Heart left ventricle (tissue), 16 donors: ENCODE data around the gene SEC23IP. TPM values are rescaled to one million over a fixed set of nuclear protein-coding genes. Genes with fewer than 3 reads are reported as not detected.
A peak's percentile ranks its signal among the peaks of the same experiment; 100 is the strongest.

ENCODE experiments used
- ATAC-seq, 4 donors: fragments of 200-7000 bp; cut with Tn5 transposase; one replicate each; pipeline ENCODE4 v1.9.1; 2020 to 2022; ENCODE audit warnings: moderate library complexity in 4 of 4, mild to moderate bottlenecking in 3 of 4, moderate number of reproducible peaks in 1 of 4
- DNase-seq, 5 donors: peaks; one replicate each; pipeline ENCODE4 v3.0.0-alpha.2; 2020
- H3K27ac ChIP-seq, 12 donors: fragments of 200-600 bp; sonication (generic) in 4 of 12; one replicate each; pipeline versions ENCODE4 v1.5.0 to v1.8.0; 2016 to 2022; ENCODE audit warnings: mild to moderate bottlenecking in 2 of 12
- H3K27me3 ChIP-seq, 9 donors: fragments of 200-600 bp; sonication (generic) in 2 of 9; one replicate each; pipeline versions ENCODE4 v1.5.1 to v1.8.0; 2016 to 2022; ENCODE audit warnings: mild to moderate bottlenecking in 3 of 9
- H3K36me3 ChIP-seq, 9 donors: fragments of 200-600 bp; sonication (generic) in 2 of 9; one replicate each; pipeline versions ENCODE4 v1.5.0 to v1.8.0; 2018 to 2022; ENCODE audit warnings: mild to moderate bottlenecking in 2 of 9
- H3K4me1 ChIP-seq, 12 donors: fragments of 200-600 bp; sonication (generic) in 4 of 12; one replicate each; pipeline versions ENCODE4 v1.5.0 to v1.8.0; 2016 to 2022; ENCODE audit warnings: mild to moderate bottlenecking in 3 of 12
- H3K4me3 ChIP-seq, 12 donors: fragments of 200-600 bp; sonication (generic) in 4 of 12; one replicate each; pipeline versions ENCODE4 v1.5.0 to v1.8.0; 2017 to 2022; ENCODE audit warnings: mild to moderate bottlenecking in 9 of 12, moderate library complexity in 4 of 12
- H3K9me3 ChIP-seq, 12 donors: fragments of 200-600 bp; sonication (generic) in 4 of 12; one replicate each; pipeline versions ENCODE4 v1.5.0 to v1.8.0; 2016 to 2022; ENCODE audit warnings: mild to moderate bottlenecking in 1 of 12
- CTCF ChIP-seq, 12 donors: fragments of 200-600 bp; sonication (generic) in 4 of 12; IDR thresholded peaks; one replicate each; pipeline versions ENCODE4 v1.5.0 to v1.8.0; 2018 to 2022; ENCODE audit warnings: antibody characterized with exemption in 12 of 12, mild to moderate bottlenecking in 5 of 12
- POLR2A ChIP-seq, 2 donors: fragments of 450-650 bp; IDR thresholded peaks; one replicate each; pipeline ENCODE4 v1.6.1; 2017; ENCODE audit warnings: antibody characterized with exemption in 2 of 2, mild to moderate bottlenecking in 2 of 2, moderate library complexity in 2 of 2
- WGBS, 4 donors: extraction: QIAGEN DNeasy Blood & Tissue Kit in 2 of 4; methylation state at CpG; one replicate each; pipeline versions ENCODE4 v1.1.5 to v1.1.7; 2013 to 2018; 5-methylcytosine and 5-hydroxymethylcytosine counted together
- intact Hi-C, 10 donors: fragments of 100-400 bp; cut with DNase I; formaldehyde crosslinking; loops; one replicate each; pipeline versions ENCODE4 v1.11.1 to v1.14.2; 2022
- polyA plus RNA-seq, 2 donors: library from polyadenylated mRNA; stranded (reverse); fragments of 200-250 nt; gene quantifications; one replicate each; pipeline ENCODE4 v1.2.3, GENCODE V29; 2013
- total RNA-seq, 9 donors: library from RNA; depleted of rRNA in 2 of 9; stranded (reverse); fragments of >200 nt in 2 of 9; fragmentation: NEBNext Ultra II Directional in 3 of 9; extraction: Animal tissue kit (Norgen Biotek cat#: 25700) in 3 of 9; gene quantifications; one replicate each; pipeline versions ENCODE4 v1.1.0 to v1.2.4, GENCODE V29; 2016 to 2023
- donor health status: ischemic (EF 13 %, LVEDD 7.1; RV severe dilation, severe dysfunction).
- donor health status: healthy with polysubstance abuse.
- donor health status: DM: no; HTN: yes; CAD: no.
- donor health status: DM: no; HTN: no; CAD: no.
- donor health status: ischemic (EF 25% LVEDD 6.9; RV normal size, moderate dysfunction).
- donor health status: ischemic (EF 25% LVEDD 5.7; RV mildly dilated, moderate dysfunction).
- donor health status: healthy.
- donor health status: DM: yes; HTN: yes; CAD: no.
- donor health status: ischemic (EF 35%, LVEDD 5.7; RV mildly dilated, moderate dysfunction).
- donor health status: nonischemic (EF 11% LVEDD 7.7; RV severe dilation, severe dysfunction).
- donor health status: DM: yes; HTN: yes; CAD: no.
- donor health status: PGD.
- donor health status: ischemic (EF 29% LVEDD 5.4; RV normal size, mild dysfunction).
- donor health status: nonischemic (EF 23%, LVEDD 6.1; RV moderate dilation, normal function).

SEC23IP gene
- total and polyA plus RNA-seq, 11 donors: 4.3 to 42.0 (median 26.2) TPM

GRCh38 chr10:119933179-119933578, 40.6 kb downstream of the SEC23IP start:
- intact Hi-C loops: no loop called here
- DNase-seq: no peak
- H3K4me3 ChIP-seq: no peak overlapping the region
- no peak overlapping the region for H3K27ac ChIP-seq
- peaks cover 0 to 97% (median 82%) of the 10 kb centered on the region in 9 donors for H3K36me3 ChIP-seq
- H3K27me3 ChIP-seq: no peaks in the 10 kb centered on the region
- H3K4me1 ChIP-seq: peaks cover 0 to 10% (median 0%) of the 10 kb centered on the region in 12 donors
- 61 to 66% (median 65%) methylated on average over 3 of the region's 3 CpGs for WGBS, 4 donors
- no peak for TF ChIP-seq POLR2A (IDR thresholded peaks at IDR 0.05)
- TF ChIP-seq CTCF (IDR thresholded peaks at IDR 0.05): peak in 1 of 12 donors; percentile 31
- no peak for ATAC-seq
- H3K9me3 ChIP-seq: no peaks in the 10 kb centered on the region

GRCh38 chr10:119940487-119940886, 48.0 kb downstream of the SEC23IP start:
- ATAC-seq (no peak), DNase-seq (no peak)
- no peak overlapping the region for H3K4me3 ChIP-seq
- 85 to 93% (median 87%) methylated on average over 3 of the region's 3 CpGs for WGBS, 4 donors
- H3K4me1 ChIP-seq: no peaks in the 10 kb centered on the region
- H3K9me3 ChIP-seq: no peaks in the 10 kb centered on the region
- no peaks in the 10 kb centered on the region for H3K27me3 ChIP-seq
- H3K36me3 ChIP-seq: peaks cover 0 to 93% (median 68%) of the 10 kb centered on the region in 9 donors
- H3K27ac ChIP-seq: no peak overlapping the region
- intact Hi-C loops: no loop called here
- TF ChIP-seq POLR2A (IDR thresholded peaks at IDR 0.05): no peak
- no peak for TF ChIP-seq CTCF (IDR thresholded peaks at IDR 0.05)

GRCh38 chr10:119942973-119943372, 50.4 kb downstream of the SEC23IP start:
- 92 to 100% (median 97%) methylated on average over 2 of the region's 2 CpGs for WGBS, 4 donors
- Histone ChIP-seq H3K27ac (no peak overlapping the region), H3K4me3 (no peak overlapping the region), H3K4me1 (no peaks in the 10 kb centered on the region), H3K27me3 (no peaks in the 10 kb centered on the region), H3K36me3 (peaks cover 0 to 69% (median 56%) of the 10 kb centered on the region in 9 donors), H3K9me3 (no peaks in the 10 kb centered on the region)
- TF ChIP-seq CTCF (IDR thresholded peaks at IDR 0.05) (no peak), POLR2A (IDR thresholded peaks at IDR 0.05) (no peak)
- intact Hi-C loops: no loop called here
- no peak for DNase-seq
- ATAC-seq: no peak

GRCh38 chr10:119945805-119946204, 53.3 kb downstream of the SEC23IP start:
- Histone ChIP-seq H3K36me3 (peaks cover 0 to 41% (median 28%) of the 10 kb centered on the region in 9 donors), H3K4me3 (no peak overlapping the region), H3K27me3 (no peaks in the 10 kb centered on the region), H3K4me1 (no peaks in the 10 kb centered on the region), H3K27ac (no peak overlapping the region), H3K9me3 (no peaks in the 10 kb centered on the region)
- no peak for TF ChIP-seq POLR2A (IDR thresholded peaks at IDR 0.05)
- TF ChIP-seq CTCF (IDR thresholded peaks at IDR 0.05): no peak
- no peak for ATAC-seq
- DNase-seq: no peak
- intact Hi-C loops: no loop called here
- 80 to 91% (median 87%) methylated on average over 3 of the region's 3 CpGs for WGBS, 4 donors
